Stimulated activated CD8-positive, alpha-beta memory T cell treated with anti-CD3 and anti-CD28 coated beads, Interleukin-4, amount 100 ng/mL, for 24 hours (primary cell): Measurements from ENCODE around the gene SUPT4H1.
"Not testable (repeated sequence)": the region's sequence is repeated elsewhere in the genome, so short reads cannot be mapped to it uniquely, and the experiment has no call there.

ENCODE experiments used
- DNase-seq: peaks from one replicate; pipeline ENCODE4 v3.0.0-alpha.2; 2020; ENCODE audit warnings: low read depth

SUPT4H1 gene

DNA sequence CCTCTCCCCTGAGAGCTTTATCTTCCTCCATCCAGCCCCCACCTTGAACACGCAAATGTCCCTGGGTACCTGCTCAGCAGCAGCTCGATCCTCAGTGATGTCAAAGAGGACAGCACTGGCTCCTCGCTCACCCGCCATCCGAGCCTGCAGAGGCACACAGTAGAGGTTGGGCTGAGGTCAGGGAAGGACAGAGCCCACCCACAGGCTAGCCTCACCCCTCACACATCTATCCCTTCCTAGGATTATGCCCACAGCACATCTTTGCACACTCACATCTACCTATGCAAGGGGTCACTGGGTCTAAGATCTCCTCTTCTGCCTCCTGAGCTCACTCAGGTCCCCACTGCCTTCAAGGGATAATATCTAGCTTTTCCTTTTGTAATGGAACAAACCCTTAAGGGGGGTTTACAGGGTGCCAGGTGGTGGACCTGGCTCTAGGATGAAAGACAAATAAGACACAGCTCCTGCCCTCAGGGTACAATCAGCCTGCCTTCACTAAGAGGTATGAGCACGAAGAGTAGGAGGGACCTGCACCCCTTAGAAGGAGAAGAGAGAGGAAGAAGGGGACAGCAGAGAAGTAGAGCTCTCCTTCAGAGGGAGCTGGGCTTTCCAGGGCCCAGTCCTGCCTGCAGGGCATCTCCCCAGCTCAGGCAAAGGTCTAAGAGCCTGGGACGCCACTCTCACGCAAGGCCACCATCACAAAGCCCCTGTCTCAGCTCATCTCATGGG, 11.6 kb upstream of the SUPT4H1 start:
- no peak for DNase-seq

DNA sequence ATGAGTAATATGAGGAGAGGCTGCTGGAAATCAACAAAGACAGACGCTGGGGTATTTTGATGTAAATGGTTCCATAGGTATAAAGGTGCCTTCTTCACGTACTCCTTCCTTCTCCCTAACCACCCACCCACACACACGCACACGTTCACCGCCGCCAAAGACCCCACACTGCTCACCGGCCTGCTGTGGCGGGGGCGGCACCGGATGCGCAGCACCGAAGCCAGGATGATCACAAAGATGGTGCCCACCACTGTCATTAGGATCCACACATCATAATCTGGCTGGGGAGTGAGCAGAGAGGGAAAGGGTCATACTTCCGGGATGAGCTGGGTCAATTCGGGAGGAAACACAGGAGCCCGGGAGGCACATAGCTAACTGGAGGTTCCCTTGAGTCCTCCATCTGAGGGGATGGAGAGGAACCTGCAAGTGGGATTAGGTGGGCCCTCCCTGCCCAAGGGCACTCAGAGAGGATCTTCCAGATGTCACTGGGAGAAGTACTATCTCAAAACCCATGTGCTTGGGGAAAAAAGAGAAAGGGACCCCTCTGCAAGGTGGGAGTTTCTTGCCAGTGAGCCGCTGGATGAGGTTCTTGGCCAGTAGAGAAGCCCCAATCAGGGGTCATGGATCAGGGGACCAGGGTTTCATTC, 10.5 kb upstream of the SUPT4H1 start:
- no peak for DNase-seq

DNA sequence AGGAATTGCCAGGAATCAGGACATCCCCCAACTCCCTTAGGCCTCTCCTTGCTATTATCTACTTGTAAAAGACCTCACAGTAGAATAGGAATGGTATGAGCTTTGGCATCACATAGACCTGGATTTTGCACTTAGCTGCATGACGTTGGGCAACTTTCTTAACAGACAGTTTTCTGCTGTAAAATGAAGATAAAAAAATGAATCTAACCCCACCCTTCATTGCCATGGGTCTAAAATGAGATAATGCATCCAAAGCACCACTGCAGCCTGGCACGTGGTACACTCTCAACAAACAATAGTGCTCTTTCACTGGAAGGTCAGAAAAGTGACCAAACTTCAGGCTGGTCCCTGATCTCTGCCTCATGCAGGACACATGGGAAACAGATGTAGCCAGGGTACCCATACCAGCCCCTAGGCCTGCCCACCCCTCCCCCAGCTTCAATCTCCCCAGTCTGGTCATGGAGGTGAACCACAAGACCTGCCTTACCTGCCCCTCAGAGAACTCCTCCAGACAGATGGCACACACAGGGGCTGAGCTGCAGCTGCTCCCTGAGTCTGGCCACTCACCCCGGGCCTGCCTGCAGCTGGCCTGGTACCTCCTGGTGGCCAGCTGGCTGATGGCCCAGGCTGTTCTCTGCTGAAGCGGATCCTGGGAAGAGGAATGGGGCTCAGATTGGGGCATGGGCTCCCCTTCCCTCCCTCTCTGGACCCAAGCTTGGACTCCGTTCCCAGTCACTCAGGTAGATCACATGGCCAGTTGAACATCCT, 8.5 kb upstream of the SUPT4H1 start:
- DNase-seq = no peak

DNA sequence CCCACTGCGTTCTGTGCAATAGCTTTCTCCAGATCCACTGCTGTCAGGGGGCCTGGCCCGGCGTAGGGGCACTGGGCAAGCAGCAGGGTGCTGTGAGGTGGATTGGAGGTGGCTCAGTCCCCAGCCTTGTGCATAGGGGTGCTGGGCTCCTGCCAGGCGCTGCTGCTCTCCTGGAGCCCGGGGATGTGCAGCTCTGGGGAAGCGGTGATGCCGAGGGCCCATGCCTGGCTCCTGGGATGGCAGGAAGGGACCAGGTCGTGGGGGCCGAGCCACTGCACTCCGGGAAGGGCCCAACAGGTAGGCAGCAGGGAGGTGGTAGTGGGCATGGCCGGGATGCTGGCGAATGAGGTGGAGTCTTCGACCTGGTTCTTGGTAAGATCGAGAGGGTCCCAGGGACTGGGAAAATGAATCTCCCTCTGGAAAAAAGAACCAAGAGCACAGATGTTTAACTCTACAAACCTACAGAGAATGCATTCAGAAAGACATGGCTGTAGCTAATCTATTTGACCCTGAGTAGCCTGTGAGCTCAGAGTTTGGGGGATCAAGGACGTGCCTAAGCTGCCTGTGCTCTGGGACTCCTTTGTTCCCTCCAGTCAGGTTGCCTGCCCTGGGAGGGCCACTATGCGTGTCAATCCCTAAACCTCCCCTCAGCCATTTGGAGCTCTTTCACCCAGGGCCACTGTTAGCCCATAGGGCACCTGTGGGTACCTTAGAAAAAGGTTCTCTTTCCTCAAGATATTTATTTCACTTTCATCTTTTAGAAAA, 6.6 kb upstream of the SUPT4H1 start:
- no peak for DNase-seq

DNA sequence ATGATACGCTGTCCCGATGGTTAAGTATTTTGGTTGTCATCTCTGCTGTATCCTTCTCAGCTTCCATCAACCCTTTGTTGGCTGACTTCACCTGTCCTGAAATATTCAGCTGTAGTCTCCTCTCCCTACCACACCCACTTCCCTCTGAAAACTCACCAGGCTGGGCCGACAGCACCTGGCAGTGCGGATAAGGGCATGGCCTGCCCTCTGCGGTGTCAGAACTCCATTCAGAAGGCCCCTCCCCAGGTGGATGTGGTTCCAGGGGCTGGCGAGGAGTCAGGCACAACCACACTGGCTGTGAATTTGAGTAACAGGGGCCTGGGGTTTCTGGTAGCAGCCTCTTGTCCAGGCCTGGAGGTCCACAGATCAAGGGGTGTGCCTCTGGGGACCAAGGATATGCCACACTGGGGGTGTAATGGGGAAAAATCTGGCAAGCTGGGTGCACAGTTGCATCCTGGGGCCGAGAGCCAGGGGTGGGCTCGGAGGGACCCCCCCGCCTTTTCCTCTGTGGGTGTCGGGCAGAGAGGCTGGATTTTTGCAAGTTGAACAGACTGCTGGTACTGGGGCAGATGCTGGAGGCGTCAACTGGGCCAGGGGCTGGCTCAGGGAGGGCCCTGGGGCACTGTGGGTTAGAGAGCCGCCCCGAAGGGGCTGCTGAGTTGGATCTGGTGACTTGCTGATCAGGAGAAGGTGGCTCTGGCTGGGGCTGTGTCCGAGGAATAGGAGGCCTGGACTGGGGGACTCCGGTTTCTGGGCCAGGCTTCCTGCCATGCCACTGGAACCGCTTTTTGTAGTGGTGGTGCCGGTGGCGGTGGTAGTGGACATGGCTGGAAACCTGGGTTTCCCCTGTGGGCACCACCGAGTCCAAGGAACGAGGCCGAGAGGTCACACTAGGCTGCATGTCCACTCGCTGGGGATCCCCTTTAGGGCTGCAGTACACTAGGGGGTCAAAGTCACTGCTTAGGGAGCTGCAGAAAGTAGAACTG, 5.6 kb upstream of the SUPT4H1 start:
- DNase-seq = no peak

DNA sequence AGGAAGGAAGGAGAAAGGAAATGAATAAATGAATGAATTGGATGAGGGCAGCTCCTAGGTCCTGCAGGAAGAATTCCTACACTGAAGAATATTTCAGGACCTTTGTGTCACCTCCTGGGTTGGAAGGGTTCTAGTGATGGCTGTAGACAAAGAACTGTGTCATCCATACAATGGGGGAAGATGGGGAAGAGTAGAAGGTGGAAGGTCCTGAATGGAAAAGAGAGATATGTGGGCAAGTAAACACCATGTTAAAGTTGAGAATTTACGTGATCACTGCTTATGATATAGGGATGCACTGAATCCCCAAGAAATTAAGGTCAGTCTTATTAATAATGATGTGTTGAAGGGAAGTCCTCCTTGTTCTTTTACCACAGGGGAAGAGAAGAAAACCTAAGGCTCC, 4.2 kb upstream of the SUPT4H1 start:
- DNase-seq = no peak

DNA sequence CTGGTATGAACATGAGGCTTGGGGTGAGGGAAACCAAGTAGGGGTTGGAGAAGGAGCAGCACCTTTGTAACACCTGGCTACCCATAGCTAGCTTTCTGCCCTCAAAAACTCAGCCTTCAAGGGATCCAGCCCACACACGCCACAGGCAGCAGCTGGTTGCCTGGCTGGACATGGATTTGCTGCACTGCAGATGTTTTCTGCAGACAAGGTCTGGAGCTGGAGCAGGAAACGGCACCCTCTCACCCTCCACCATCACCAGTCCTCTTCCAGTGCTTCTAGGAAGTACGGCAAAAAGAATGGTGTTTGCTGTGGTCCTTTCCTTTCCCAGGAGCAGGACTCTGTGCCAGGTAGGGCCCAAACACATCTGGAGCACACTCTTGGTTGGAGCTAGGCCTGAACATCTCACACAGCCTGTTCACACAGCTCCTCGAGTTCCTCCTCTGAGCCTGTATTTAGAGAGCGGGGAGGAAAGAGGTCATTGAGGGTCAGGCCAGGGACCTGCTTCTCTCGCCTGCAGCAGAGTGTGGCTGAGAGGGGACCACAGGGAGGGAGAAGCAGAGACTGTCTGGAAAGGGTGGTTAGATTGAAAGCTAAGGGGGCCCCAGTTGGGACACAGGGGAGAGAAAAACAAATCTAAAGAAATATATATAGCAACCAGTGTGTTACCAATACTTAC, 2.7 kb upstream of the SUPT4H1 start:
- DNase-seq = no peak

DNA sequence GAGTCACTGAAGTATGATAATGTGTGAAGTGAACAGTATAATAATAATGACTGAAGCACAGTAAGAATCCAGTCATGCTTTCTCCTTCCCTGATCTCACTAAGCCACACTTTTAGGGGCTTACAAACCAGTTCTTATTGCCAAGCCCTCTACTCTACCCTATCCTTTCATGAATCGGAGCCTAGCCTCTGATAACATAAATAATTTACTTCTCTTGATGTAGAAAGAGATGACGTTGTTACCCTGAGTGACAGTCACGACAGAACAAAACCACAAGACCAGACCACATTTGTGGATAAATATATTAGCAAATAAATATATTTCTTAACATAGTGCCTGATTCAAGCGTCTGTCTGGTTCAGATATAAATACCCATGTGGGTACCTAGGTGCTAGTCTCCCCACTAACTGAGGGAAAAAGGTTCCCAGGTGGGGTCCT, 1.4 kb upstream of the SUPT4H1 start:
- DNase-seq = no peak

DNA sequence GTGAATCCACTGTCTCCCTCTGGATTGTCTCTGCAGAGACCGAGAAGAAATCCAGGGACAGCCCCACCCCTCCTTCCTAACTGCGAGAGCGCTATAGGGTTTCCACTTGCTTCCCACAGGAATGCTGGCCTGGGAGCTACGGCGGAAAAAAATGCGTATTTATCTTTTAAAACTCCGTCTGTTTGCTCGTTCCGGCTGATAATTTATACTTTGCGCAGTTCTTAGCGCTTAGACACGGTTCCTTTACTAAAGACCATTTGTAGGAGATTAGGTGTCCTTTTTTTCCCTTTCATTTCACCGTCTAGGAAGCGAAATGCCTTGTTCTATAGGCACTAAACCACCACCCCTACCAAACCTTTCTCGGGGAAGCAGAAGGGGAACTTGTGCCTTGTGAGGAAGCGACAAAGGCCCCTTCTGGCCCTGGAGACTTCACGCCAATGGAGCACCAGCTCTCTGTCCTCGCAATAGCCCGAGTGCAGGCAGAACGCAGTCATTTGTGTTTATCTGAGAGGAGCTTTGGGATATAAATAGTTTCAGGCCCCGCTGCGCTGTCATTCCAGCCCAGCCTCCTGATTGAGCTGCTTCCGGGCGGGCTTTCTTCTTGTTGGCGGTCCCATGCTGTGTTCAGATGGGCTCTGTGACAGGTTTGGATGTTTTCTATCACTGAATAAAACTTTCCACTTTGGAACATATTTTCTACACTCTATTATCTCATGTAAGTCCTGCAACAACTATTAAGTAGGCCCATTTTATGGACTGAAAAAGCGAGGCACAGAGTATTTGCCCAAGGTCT, 791 bp upstream of the SUPT4H1 start:
- DNase-seq = no peak

DNA sequence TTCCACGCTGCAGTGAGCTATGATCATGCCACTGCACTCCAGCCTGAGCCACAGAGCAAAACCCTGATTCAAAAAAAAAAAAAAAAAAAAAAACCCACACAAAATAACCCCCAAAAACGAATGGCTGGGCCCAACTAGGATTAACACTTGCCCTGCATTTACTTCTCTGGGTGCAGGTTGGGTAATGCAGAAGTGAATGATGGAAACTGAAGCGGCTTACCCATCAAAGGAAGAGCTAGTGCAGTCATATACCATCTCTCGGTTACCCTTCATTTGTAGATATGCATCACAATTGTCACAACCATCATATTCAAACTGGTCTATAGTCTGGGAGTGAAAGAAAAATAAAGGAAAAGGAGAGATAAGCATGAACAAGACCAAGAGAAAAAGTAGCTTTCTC, 819 bp downstream of the SUPT4H1 start:
- DNase-seq = no peak

DNA sequence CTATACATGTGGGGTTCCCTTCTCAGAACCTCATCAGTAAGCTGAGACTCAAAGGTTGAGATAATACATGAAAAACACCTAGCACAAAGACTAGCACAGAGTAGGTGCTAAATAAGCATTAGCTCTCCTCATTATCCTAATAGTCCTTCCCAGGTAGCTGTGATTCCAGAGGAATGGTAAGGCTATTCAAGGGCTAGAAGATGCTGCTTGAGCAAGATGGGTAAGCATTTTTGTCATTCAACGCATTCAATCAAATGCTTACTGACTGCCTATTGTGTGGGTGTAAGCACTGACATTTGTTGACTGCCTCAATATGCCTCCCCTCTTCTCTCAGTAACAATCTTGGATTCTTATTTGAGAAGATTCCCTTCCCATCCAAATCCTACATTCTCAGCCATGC, 4.0 kb downstream of the SUPT4H1 start:
- no peak for DNase-seq

DNA sequence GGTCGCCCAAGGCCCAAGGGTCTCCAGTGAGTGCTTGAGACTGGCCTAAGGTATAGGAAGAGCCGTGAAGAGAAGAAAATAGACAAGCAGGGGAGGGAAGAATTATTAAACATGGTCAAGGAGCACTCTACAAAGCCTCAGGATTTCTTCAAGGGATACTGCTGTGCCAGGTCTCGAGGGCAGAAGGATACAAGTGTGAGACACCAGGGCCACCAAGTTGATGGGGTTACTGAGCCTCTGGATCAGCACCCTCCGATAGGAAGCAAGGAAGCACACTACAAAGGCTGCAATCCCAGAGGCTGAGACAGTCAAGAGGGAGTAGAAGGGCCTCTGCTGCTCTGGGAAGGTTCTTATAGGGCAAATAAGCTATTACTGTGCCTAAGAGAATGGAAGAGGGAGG, 6.5 kb downstream of the SUPT4H1 start:
- no peak for DNase-seq

DNA sequence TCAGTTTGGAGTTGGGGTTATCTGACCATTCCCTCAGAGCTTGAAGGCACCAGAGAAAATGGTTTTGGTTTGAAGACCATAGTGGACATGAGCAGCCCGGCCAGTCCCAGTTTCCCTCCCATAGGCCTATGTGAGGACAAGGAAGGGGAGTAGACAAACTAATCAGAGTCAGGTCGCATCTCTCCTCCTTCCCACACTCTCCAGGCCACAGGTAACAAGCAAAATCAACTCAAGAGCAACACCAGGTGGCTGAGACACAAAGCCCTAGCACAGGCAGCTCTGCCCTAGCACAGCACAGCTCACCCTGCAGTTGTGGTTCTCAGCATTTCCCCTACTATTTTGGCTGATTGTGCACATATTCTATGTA, 7.2 kb downstream of the SUPT4H1 start:
- peak; percentile 50 for DNase-seq

DNA sequence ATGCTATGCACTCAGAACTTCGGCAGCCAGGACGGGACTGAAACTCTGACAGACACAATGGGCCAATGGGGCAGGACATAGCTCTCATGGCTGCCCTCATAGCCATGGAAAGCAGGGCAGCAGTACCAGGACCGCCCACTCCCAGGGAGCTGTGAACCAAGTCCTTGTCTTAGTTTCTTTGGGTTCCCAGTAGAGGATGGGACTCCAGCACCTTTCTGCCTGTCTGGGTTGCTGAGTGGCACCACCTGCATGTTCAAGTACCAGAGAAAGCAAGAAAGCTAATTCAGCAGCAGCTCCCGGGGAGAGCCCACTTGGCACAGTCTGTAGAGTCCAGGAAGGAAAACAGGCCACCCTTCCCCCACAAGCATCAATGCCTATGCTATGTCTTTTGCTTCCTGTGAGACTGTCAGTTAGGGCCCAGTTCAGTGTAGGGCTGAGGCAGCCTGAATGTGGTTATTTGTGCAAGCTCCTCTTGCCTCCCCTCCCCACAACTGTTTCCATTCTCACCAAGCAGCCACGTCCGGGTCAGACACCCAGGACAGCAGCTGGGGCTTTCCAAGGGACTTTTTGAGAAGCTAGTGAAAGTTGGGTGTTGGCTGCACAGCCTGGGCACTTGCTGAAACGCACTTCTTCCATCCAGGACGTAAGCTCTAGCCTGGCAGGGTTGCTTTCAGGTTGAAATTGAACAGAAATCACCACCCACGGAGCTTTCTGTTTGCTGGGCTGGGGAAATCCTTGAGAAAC, 7.8 kb downstream of the SUPT4H1 start:
- peak; percentile 82 for DNase-seq

DNA sequence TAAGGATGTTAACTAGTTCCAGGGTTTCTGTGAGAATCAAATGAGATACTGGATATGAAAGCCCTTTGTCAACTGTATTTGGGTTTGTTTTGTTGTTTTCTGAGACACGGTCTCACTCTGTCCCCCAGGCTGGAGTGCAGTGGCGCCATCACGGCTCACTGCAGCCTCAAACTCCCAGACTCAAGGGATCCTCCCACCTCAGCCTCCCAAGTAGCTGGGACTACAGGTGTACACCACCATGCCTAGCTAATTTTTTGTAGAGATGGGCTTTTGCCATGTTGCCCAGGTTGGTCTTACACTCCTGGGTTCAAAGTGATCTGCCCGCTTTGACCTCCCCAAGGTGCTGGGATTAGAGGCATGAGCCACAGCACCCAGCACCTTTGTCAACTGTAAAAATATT, 8.9 kb downstream of the SUPT4H1 start:
- no peak for DNase-seq

DNA sequence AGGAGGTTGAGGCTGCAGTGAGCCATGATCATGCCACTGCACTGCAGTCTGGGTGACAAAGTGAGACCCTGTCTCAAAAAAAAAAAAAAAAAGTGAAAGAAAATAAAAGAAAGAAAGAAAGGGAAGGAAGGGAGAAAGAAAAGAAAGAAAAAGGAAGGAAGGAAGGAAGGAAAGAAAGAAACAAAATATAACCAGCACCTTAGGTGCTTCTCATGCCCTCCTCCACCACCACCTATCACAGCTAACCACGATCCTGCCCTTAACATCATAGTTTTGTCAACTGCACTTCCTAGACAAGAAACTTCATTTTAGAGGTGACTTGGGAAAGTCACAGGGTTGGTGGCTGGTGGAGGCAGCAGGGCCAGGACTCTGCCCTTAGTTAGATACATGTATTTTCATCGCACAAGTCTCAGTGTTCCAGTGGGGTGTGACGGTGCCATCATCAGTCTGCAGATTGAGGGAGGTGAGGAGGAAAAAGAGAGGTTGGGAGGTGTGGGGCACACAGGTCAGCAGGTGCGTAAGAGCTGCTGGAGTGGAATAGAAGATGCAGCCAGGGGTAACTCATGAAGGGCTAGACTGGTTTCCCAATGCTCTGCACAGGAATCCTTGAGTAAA, 10.0 kb downstream of the SUPT4H1 start:
- no peak for DNase-seq

DNA sequence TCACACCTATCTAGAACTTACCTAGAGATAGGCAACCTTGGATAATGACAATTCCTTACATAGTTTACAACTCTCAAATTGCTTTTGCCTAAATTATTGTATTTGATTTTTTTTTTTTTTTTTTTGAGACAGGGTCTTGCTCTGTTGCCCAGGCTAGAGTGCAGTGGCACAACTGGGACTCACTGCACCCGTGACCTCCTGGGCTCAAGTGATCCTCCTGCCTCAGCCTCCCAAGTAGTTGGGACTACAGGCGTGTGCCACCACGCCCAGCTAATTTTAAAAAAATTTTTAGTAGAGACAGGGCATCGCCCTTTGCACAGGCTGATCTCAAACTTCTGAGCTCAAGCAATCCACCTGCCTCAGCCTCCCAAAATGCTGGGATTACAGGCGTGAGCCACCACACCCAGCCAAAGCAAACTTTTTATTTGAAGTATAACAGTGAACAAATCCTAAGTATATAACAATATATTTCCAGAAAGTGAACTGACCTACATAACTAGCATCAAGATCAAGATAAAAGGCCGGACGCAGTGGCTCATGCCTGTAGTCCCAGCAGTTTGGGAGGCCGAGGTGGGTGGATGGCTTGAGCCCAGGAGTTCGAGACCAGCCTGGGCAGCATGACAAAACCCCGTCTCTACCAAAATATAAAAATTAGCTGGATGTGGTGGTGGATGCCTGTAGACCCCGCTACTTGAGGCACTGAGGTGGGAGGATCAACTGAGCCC, 10.7 kb downstream of the SUPT4H1 start:
- DNase-seq = not testable (repeated sequence)

DNA sequence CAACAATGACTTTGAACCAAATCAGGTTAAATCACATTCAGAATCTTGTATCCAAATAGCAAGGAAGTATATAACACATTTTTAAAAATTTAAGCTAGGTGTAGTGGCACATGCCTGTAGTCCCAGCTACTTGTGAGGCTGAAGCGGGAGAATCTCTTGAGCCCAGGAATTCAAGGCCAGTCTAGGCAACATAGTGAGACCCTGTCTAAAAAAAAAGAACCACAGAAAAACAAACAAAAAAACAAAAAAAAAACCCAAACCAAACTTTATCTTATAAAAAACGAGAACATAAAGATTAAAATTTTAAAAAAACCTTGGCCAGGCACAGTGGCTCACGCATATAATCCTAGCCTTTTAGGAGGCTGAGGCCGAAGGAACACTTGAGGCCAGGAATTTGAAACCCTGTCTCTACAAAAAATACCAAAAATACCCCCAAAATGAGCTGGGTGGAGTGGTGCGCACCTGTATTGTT, 11.6 kb downstream of the SUPT4H1 start:
- DNase-seq = no peak
